Measurements from ENCODE around the gene GPR32. TPM values are rescaled to one million over a fixed set of nuclear protein-coding genes. Genes with fewer than 3 reads are reported as not detected.

The GPR32 gene
- total RNA-seq, 2 donors from 2014 or later = not detected

Other genes with a start within 250 kb of the GPR32 start
- gene LRRC4B, start 202.0 kb upstream of the GPR32 start, total RNA-seq = not detected
- gene SYT3, start 130.6 kb upstream of the GPR32 start, total RNA-seq = not detected
- gene C19orf81, start 121.0 kb upstream of the GPR32 start, total RNA-seq = not detected
- gene SHANK1, start 50.7 kb upstream of the GPR32 start, total RNA-seq = not detected
- gene CLEC11A, start 47.1 kb upstream of the GPR32 start, total RNA-seq = 1 to 10 TPM; 1.1 to 1.2 TPM
- gene ACP4, start 20.0 kb downstream of the GPR32 start, total RNA-seq = not detected
- gene KLK1, start 53.3 kb downstream of the GPR32 start, total RNA-seq = not detected
- not detected for gene KLK15, start 63.1 kb downstream of the GPR32 start, total RNA-seq
- not detected for gene KLK3, start 84.5 kb downstream of the GPR32 start, total RNA-seq
- gene KLK2, start 103.0 kb downstream of the GPR32 start, total RNA-seq = not detected
- not detected for gene KLK4, start 140.9 kb downstream of the GPR32 start, total RNA-seq
- gene KLK5, start 182.6 kb downstream of the GPR32 start, total RNA-seq = not detected
- not detected for gene KLK6, start 199.1 kb downstream of the GPR32 start, total RNA-seq
- gene KLK7, start 213.5 kb downstream of the GPR32 start, total RNA-seq = not detected
- not detected for gene KLK8, start 231.1 kb downstream of the GPR32 start, total RNA-seq
- gene KLK10, start 249.2 kb downstream of the GPR32 start, total RNA-seq = not detected

All from natural killer cell treated with Interleukin-12 subunit alpha and Interleukin-12 subunit beta and Interleukin-15 and Interleukin-18, amount 100 ng/mL, for 72 hours (primary cell).